AML-193 (cell line): ENCODE results near the gene DNAH14.
"Not testable (repeated sequence)": the region's sequence is repeated elsewhere in the genome, so short reads cannot be mapped to it uniquely, and the experiment has no call there.

ENCODE experiments used
- DNase-seq, 2 experiments: peaks; one replicate each; lab custom pipeline; 2025; lab: John Stamatoyannopoulos, UW

Gene DNAH14

DNA sequence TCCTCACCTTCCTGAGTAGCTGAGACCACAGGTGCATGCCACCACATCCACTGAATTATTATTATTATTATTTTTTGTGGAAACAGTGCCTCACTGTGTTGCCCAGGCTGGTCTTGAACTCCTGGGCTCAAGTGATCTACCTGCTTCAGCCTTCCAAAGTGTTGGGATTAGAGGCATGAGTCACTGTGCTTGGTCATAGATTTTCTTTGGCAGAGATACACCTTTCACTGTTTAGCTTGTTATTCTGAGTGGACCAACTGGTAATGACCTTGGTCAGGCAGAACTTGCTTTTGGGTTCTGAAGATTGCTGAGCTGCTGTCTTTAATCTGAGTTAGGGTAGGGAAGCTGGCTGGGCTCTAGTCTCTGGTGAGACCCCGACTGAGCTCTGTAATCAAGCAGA lies 66.8 kb downstream of the DNAH14 start:
- no peak for DNase-seq

DNA sequence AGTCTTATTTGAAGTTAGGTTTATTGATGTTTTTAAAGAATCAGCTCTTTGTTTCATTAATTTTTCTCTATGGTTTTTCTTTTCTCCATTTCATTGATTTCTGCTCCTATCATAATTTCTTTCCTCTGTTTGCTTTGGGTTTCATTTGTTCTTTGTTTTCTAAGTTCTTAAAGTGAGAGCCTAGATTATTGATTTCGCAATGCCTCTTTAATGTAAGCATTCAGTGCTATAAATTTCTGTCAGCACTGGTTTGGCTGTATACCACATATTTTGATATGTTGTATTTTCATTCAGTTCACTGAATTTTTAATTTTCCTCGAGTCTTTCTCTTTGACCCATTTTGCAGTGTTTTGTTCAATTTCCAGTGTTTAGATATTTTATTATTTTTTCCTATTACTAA lies 68.7 kb downstream of the DNAH14 start:
- DNase-seq, result no peak

DNA sequence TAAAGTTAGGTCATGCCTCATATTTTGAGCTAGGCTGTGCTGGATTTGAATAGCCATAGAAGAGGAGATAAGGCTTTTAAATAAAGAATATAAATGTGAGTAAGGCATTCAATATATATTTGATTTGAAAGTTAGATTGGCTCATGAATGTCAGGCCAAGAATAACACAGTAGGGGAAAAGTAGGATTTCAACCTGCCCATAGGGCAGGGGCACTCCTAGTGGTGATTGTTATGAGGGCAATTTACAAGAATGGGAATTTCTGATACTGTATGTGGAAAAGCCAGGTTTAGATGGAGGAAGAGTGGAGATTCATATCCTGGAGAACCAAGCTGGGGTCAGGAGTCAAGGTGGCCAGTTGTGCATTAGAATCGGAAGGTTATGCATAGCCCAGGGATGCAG lies 74.9 kb downstream of the DNAH14 start:
- DNase-seq, result no peak

DNA sequence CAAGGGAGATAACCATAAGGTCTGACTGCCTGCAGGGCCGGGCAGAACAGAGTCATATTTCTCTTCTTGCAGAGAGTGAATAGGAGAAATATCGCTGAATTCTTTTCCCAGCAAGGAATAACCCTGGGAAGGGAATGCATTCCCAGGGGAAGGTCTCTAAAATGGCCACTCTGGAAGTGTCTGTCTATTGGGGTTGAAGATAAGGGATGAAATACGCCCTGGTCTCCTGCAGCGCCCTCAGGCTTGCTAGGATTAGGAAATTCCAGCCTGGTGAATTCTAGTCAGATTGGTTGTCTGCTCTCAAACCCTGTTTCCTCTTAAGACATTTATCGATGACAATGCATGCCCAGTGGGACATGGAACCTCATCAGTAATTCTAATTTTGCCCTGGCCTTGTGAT lies 76.9 kb downstream of the DNAH14 start:
- not testable (repeated sequence) for DNase-seq

DNA sequence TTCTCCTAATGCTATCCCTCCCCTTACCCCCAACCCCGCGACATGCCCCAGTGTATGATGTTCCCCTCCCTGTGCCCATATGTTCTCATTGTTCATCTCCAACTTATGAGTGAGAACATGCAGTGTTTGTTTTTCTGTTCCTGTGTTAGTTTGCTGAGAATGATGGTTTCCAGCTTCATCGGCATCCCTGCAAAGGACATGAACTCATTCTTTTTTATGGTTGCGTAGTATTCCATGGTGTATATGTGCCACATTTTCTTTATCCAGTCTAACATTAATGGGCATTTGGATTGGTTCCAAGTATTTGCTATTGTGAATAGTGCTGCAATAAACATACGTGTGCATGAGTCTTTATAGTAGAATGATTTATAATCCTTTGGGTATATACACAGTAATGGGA lies 78.6 kb downstream of the DNAH14 start:
- DNase-seq, result not testable (repeated sequence)

DNA sequence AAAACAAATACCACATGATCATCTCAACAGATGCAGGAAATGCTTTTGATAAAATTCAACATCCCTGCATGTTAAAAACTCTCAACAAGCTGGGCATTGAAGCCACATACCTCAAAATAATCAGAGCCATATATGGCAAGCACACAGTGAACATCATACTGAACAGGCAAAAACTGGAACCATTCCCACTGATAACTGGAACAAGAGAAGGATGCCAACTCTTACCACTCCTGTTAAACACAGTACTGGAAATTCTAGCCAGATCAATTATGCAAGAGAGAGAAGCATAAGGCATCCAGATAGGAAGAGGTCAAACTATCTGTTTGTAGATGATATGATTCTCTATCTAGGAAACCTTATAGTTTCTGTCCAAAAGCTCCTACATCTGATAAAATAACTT lies 91.6 kb downstream of the DNAH14 start:
- DNase-seq, result no peak

DNA sequence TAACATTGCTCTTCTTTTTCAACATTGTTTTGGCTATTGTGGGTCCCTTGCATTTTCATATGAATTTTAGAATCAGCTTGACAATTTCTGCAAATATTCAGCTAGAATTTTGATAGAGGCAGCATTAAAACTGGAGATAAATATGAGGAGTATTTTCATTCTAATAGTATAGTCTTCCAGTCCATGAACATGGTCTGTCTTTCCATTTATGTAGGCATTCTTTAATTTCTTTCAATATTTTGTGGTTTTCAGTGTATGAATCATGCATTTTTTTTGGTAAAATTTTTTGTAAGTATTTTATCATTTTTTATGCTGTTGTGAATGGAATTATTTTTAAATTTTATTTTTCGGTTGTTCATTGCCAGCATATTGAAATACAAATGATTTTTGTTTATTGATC lies 97.2 kb downstream of the DNAH14 start:
- DNase-seq, result no peak

DNA sequence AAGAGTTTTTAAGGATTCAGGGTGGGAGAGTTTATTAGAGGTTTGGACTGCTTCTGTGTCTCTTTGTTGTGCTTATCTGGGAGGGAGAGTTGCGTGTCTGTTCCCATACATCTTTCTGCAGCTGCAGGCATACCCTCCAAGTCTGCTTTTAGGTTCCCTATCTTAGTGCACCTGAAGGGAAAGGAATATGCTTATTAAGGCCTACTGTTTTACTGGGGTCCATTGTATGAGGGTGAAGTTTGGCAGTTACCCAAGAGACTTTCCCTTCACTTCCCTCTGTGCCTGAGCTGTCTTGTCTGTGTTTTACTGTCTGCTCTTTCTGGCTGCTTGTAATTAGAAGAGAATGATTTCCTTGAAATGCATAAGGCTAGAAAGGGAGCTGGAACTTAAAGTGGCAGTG lies 107.0 kb downstream of the DNAH14 start:
- DNase-seq, result not testable (repeated sequence)

DNA sequence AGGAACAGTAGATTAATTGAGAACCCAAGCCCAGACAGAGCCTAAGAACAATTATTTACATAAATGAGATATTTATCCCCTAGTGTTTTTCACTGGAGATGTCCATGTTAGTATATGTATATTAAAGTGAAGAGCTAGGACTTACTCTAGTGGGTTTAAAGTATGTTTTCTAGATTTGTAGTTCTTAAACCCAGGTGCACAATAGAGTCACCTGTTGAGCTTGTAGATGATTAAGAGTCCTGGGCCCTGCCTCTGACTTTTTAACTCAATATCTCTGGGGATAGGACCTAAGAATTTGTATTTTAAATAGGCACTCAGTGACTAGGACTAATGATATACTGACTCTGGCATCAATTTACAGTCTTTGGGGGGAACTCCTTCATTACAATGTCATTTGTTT lies 112.8 kb downstream of the DNAH14 start:
- DNase-seq, result no peak

DNA sequence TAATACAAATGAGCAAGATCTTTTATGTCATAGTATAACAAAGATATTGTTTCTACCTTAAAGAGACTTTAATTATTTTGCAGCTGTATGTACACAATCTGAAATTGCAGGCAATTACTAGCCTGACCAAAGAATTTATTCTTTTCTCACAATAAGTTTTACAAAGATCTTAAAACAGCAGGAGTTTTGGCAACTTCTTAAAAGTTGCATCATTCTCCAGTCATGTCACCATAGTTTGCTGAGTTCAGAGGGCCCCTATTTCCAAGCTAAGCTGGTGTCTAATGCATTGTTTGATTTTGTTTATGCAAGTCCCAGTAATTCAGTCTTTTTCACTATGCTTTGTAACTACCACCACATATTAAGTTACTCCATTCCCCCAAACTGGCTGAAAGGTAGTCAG lies 114.8 kb downstream of the DNAH14 start:
- DNase-seq, result no peak

DNA sequence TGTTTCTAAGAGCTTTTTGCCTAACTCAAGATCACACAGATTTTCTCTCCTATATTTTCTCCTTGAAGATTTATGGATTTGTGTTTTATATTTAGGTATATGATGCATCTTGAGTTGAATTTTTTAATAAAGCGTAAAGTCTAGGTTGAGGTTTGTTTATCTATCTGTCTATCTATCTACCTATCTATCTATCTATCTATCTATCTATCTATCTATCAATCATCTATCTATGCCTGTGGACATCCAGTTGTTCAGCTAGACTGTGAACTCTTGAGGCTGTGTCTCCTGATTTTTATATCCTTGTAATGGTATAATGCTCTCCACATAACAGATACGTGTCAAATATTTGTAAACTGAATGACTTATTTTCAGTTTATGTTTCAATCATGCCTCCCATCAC lies 120.1 kb downstream of the DNAH14 start:
- no peak for DNase-seq

DNA sequence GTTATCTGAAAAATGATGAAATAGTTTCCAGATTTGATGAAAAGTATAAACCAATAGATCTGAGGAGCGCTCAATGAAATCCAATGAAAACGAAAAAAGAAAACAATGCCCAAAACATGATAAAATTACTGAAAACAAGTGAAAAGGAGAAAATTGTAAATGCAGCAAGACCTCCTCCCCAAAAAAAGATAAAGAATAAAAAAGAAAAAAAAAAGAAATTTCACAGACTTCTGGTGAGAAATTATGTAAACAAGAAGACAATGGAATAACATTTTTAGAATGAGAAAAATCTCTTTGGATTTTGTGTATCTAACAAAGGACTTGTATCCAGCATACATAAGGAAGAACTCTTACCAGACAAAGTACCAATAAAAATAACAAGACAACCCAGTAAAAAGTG lies 134.2 kb downstream of the DNAH14 start:
- no peak for DNase-seq

DNA sequence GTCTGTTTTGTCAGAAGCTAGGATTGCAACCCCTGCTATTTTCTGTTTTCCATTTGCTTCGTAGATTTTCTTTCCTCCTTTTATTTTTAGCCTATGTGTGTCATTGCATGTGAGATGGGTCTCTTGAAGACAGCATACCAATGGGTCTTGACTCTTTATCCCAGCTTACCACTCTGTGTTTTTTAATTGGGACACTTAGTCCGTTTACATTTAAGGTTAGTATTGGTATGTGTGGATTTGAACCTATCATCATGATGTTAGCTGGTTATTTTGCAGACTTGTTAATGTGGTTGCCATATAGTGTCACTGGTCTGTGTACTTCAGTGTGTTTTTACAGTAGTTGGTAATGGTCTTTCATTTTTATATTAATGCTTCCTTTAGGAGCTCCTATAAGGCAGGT lies 141.5 kb downstream of the DNAH14 start:
- no peak for DNase-seq

DNA sequence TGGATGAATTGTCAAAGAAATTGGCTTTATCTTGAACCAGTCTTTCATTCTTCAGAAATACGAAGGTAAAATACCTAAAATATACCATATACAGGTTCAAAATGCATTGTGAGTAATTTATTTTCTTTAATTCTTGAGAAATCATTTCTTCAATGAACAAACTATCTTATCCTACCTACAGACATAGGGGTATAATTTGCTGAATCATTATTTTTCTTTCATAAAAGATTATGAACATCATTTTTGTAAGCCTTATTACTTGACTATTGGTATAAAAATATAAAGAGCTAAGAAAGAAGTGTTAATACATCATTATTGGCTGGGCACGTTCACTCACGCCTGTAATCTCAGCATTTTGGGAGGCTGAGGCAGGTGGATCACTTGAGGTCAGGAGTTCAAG lies 167.7 kb downstream of the DNAH14 start:
- no peak for DNase-seq

DNA sequence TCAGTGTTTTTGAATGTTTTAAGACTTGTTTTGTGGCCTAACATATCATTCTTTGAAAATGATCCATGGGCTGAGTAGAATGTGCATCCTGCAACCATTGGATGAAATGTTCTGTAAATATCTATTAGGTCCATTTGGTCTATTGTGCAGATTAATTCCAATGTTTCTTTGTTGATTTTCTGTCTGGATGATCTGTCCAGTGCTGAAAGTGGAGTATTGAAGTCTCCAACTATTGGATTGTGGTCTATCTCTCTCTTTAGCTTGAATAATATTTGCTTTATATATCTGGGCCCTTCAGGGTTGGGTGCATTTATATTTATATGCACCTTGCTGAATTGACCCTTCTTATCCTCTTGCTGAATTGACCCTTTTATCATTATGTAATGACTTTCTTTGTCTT lies 181.5 kb downstream of the DNAH14 start:
- no peak for DNase-seq

DNA sequence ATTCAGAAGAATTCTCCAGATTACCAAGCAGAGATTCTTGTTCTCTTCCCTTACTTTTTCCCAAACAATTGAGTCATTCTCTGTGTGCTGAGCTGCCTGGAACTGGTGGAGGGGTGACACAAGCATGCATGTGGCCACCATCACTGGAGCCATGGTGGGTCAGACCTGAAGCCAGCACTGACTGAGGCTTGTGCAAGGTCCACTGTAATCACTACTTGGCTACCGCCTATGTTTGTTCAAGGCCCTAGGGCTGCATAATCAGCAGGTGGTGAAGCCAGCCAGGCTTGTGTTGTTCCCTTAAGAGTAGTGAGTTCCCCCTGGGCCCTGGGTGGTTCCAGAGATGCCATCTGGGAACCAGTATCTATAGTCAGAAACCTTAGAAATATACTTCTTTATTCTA lies 183.8 kb downstream of the DNAH14 start:
- DNase-seq, result no peak

DNA sequence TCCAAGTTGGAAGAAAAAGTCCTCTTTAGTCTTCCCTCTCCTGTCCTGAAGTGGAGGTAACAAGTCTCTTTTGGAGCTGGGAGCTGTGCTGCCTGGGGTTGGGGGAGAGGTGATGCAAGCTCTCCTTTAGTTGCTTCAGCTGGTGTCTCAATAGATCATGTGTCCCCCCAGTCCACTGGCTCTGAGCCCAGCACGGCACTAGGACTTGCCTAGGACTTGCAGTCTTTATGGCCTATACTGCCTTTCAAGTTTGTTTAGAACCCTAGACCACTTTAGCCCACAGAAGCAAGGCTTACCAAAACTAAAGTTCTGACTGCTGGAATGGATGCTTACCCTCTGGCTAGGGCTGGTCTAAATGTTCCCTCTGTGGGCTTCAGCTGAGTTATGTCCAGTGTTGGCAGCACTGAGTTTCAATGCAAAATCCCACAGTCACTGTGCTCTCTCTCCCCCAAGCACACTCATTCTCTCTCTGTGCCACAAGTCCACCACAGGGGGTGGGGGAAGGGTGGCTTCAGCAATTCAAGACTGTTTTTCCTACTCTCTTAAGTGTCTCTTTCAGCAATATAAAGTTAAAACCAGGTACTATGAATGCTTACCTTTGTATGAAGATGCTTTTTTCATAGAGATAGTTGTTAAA lies 185.0 kb downstream of the DNAH14 start:
- DNase-seq, result no peak

DNA sequence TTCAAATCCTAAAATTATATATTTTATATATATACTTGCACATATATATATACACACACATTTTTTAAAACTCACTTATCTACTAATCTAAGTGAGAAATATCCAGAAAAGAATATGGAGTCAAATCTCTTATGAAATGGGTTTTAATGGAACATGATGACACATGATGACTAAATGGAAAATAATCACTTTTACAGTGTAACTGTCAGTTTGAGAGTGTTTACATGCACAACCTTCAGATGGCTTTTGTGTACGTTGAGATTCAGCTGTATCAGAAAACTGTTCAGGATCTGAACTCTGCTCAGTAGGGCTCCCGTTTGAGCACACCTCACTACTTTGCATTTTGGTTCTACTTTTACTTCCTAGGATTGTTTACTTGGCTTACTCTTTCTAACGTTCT lies 189.8 kb downstream of the DNAH14 start:
- no peak for DNase-seq

DNA sequence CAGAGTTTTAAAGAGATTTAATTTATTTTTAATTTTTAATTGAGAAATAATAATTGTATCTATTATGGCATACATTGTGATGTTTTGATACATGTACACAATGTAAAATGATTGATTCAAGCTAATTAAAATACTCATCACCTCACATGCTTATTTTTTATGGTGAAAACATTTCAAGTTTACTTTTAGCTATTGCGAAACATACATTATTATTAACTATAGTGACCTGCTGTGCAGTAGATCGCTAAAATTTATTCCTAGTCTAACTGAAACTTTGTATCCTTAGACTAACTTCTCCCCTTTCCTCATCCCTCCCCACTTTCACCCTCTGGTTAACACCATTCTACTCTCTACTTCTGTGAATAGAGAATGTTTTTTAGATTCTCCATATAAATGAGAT lies 191.6 kb downstream of the DNAH14 start:
- DNase-seq, result no peak

DNA sequence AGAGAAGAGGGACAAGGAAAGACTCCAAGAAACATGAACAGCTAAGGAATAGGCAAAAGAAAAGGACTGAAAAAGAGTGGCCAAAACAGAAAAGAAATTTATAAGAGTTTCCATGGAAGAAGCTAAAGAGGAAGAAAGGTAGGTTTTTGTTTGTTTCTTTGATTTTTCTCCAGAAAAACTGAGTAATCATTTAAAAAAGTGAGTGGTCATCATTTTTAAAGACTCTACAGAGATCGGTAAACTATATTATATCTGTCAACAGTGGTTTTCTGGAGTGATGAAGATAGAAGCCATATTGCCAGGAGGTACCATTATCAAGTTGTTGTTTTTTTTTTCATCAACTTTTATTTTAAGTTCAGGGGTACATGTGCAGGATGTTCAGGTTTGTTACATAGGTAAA lies 202.4 kb downstream of the DNAH14 start:
- no peak for DNase-seq

DNA sequence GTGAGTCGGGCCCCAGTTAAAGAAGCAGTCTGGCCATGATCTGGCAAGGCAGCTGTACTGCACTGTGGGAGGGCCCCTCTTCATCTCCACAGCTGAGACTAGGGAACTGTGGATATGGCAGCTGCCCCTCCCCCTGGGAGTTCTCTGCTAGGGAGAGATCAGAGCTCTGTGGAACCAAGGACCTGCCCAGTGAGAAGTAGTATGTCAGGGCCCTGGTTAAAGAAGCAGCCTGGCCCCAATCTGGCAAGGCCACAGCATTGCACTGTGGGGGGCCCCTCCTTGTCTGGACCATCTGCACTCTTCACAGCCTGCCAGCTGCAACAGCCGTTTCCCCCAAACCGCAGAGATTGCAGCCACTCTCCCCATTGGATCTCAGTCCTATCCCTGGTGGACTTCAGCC lies 208.5 kb downstream of the DNAH14 start:
- no peak for DNase-seq

DNA sequence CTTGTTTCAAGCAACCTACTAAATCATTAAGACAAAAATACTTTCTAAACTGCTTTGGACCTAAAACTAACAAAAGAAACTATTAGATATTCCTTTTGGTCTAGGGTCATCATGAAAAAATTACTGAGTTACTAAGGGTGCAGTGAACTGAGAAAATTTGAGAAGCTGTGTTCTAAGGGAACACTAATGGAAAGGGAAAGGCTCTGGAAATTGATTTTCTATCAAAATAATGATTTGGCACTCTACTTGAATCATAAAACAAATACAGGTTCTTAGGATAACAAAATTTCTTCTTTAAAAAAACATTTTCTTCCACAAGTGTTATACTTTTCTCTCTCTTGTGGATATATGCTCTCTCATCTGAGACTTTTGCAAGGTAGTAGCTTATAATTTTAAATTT lies 213.5 kb downstream of the DNAH14 start:
- no peak for DNase-seq

DNA sequence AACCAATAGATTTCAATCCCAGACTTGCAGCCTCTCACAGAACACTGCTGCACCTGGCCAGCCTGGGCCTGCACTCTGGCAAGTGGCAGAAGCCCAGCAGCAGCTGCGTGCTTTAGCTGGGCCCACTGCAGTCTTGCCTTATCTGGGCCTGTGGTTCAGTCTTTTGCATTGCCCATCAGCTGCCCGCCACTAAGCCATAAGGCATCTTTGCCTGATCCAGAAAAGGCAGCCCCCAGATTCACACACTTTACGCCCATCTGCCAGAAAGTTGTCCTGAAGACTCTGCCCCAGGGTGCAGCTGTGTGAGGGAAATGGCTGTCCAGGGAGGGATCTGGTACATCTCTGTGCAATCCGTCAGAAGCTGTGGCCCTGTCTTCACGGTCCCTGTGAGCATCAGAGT lies 217.0 kb downstream of the DNAH14 start:
- no peak for DNase-seq

DNA sequence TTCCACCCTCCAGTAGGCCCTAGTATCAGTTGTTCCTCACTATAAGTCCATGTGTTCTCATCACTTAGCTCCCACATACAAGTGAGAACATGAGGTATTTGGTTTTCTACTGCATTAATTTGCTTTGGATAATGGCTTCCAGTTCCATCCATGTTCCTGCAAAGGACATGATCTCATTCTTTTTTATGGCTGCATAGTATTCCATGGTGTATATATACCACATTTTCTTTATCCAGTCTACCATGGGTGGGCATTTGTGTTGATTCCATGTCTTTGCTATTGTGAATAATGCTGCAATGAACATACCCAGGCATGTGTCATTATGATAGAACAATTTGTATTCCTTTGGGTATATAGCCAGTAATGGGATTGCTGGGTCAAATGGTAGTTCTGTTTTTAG lies 218.3 kb downstream of the DNAH14 start:
- DNase-seq, result not testable (repeated sequence)

DNA sequence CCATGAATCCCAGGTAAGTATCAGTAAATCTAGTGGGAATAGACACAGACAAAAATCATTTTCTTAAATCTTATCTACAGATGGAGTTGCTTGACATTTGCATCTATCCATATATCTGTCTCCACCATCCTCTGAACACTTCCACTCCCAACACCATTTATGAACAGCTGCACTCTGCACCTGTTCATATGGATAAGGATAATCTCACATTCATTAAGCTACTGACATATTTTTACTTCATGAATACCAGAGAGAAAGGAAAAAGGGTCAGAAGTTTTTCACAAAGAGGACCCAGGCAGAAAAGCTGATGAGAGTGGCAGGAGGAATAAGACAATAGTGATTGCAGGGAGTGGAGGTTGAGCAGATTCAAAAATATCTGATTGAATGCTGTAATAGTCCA lies 222.6 kb downstream of the DNAH14 start:
- DNase-seq, result no peak
